OCI-LY1 (cell line): ENCODE data around the gene ANKRD31.

Experiments
- CTCF ChIP-seq: fragments of 200-600 bp; sonication (generic), shearing (Covaris generic); IDR thresholded peaks from 2 replicates; pipeline ENCODE4 v1.5.1; 2017; ENCODE audit warnings: mild to moderate bottlenecking, antibody characterized with exemption, low read length, moderate library complexity, mixed read lengths
- EZH2 ChIP-seq: fragments of 200-600 bp; sonication (generic), shearing (Covaris generic); IDR thresholded peaks from 2 replicates; pipeline ENCODE4 v1.8.0; 2017; ENCODE audit warnings: borderline replicate concordance, mixed run types, mild to moderate bottlenecking, antibody characterized with exemption, low read length, moderate library complexity, mixed read lengths

- TF ChIP-seq CTCF (no peak), EZH2 (no peak)
These were observed 46.5 kb downstream of the ANKRD31 start for GRCh38 chr5:75190227-75190626.
